HG03066 (cell line): ENCODE measurements around the gene CDV3.
"Not testable (repeated sequence)": the region's sequence is repeated elsewhere in the genome, so short reads cannot be mapped to it uniquely, and the experiment has no call there.

Source experiments
- ATAC-seq: cut with Tn5 transposase; IDR thresholded peaks from one replicate; pipeline ENCODE4 v1.9.1; 2021; ENCODE audit warnings: low read depth; ENCODE audit not compliant: unreplicated experiment

Gene CDV3

DNA sequence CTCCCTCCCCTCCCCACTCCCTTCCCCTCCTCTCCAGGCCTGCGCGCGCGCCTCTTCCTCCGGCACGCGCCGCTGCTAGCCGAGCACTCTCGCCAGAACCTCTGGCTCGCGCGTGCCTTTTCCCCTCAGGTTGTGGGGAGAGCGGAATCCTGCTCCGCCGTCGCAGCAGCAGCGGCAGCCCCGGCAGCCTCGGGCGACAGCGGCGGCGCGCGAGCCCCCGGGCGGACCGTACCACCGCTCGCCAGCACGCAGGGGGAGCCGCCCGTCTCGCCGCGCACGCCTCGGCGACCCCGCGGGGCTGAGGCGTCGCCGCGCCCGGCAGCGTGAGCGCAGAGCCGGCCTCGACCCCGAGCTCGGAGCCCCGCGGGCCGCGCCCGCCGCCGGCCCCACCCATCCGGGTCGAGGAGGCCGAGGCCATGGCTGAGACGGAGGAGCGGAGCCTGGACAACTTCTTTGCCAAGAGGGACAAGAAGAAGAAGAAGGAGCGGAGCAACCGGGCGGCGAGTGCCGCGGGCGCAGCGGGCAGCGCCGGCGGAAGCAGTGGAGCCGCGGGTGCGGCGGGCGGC, at the start of gene CDV3:
Gene CDV3, plus strand, starts transcription at position 58 of the 566 bp plus-strand sequence. Its CDS starts 359 bp downstream, at position 417.
- peak; percentile 16 for ATAC-seq

- ATAC-seq: not testable (repeated sequence)
These were observed 49.7 kb upstream of the CDV3 start for GRCh38 chr3:133523758-133524157.

- no peak for ATAC-seq
These were observed 48.1 kb upstream of the CDV3 start for GRCh38 chr3:133525435-133525834.

DNA sequence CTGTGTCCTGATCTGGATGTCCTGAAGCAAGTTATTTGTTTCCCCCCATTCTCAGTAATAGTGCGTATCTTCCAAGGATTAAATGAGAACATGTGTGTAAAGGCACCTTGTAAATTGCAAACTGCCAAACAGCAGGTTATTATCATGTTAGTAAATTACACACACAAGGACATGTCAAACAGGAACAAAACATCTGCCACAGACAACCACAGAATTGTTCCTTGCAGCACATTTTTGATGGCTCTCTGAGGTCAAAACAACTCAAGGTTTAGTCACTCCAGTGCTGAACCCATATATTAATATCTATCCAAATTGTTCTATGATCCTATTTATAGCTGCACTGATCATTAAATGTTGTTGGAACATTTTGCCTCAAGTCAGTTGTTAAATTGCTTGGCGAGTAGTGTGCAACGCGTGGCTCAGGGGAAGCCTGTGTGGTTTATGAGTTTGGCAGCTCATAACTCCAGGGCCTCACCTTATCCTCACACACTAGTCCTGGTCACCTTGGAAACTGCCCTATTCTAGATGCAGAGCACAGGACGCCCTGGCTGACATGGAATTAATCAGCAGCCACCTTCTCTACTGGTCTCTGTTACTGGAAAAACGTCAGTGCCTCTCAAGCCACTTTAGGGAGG, 46.3 kb upstream of the CDV3 start:
- ATAC-seq: no peak

- no peak for ATAC-seq
These were observed 43.7 kb upstream of the CDV3 start for GRCh38 chr3:133529809-133530208.

DNA sequence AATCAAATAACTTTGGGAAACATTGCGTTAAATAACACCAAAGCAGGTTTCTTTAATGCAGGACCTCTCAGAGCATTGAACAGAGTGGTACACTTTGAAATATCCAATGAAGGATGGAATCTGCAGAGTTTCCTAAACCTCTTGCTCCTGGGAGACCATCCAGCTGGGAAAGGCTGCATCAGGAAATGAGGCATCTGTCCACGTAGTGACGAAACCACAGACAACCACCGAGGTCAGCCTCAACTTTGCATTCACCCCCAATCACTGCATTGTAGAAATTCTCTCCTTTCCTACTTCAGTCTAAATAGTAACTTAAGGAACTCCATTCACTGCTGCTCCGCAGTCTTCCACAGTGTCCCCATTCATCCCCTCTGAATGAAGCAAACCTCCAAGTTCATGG, 41.5 kb upstream of the CDV3 start:
- no peak for ATAC-seq

GRCh38 chr3:133532951-133533350, 40.5 kb upstream of the CDV3 start:
- ATAC-seq: no peak

GRCh38 chr3:133535971-133536881, 37.3 kb upstream of the CDV3 start:
- ATAC-seq: no peak

- not testable (repeated sequence) for ATAC-seq
These were observed 36.4 kb upstream of the CDV3 start for GRCh38 chr3:133537131-133537530.

- no peak for ATAC-seq
These were observed 35.3 kb upstream of the CDV3 start for GRCh38 chr3:133538154-133538553.

GRCh38 chr3:133540896-133541674, 32.4 kb upstream of the CDV3 start:
- ATAC-seq: peak; percentile 71

GRCh38 chr3:133542871-133543270, 30.6 kb upstream of the CDV3 start:
- ATAC-seq: no peak

DNA sequence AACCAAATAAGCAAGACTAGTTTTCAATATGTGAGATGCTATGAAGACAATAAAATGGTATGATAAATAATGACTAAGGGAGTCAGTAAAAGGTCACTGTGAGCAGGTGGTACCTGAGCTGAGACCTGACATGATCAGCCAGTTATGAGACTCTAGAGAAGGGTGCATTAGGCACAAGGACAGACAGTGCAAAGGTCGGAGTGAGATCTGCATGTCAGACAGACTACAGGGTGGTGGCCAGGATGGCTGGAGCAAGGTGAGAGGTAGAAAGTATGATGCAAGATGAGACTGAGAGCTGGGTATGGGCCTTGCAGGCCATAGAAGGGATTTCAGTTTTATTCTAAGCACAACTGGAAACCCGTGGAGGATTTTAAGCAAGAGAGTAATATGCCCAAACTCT, 28.5 kb upstream of the CDV3 start:
- ATAC-seq: not testable (repeated sequence)

DNA sequence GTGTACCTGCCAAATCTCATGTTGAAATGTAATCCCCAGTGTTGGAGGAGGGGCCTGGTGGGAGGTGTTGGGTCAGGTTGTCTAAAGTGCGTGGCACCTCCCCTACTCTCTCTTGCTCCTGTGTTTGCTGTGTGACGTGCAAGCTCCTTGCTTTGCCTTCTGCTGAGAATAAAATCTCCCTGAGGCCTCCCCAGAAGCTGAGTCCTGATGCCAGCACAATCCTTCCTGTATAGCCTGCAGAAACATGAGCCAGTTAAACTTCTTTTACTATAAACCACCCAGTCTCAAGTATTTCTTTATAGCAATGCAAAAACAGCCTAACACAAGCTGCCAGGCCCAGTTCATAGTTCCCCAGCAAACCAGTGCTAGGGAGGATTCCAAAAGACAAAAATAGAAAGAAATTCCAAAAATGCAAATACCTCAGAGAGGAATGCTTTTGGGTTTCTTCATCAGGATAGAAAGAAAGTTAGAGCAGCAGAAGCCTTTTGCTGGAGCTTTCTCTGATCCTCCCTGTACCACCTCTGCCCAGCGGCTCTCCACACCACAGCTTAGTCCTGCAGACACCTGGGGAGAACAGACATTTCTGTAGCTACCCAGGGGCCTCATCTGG, 25.9 kb upstream of the CDV3 start:
- no peak for ATAC-seq

- no peak for ATAC-seq
These were observed 25.4 kb upstream of the CDV3 start for GRCh38 chr3:133548090-133548489.

- ATAC-seq: no peak
These were observed 23.9 kb upstream of the CDV3 start for GRCh38 chr3:133549565-133549964.

DNA sequence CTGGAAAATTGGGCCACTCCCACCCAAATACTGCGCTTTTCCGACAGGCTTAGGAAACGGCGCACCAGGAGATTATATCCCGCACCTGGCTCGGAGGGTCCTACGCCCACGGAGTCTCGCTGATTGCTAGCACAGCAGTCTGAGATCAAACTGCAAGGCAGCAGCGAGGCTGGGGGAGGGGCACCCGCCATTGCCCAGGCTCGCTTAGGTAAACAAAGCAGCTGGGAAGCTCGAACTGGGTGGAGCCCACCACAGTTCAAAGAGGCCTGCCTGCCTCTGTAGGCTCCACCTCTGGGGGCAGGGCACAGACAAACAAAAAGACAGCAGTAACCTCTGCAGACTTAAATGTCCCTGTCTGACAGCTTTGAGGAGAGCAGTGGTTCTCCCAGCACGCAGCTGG, 21.9 kb upstream of the CDV3 start:
- not testable (repeated sequence) for ATAC-seq

GRCh38 chr3:133561679-133562078, 11.8 kb upstream of the CDV3 start:
- no peak for ATAC-seq

- ATAC-seq: no peak
These were observed 11.1 kb upstream of the CDV3 start for GRCh38 chr3:133562376-133562775.

DNA sequence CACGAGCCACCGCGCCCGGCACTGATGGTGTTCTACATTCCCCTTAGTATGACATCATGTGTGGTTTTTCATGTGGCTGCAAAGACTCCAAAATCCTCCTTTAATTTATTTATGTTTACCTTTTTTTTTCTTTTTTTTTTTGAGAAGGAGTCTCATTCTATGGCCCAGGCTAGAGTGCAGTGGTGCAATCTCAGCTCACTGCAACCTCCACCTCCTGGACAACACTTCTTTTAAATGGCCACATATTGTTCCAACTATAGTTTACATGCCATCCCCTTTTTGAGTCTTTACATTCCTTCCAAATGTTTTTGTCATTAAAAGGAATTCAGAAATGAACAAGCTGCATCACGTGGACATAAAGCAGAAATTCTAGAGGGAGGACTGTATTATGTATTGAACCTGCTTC, 10.3 kb upstream of the CDV3 start:
- no peak for ATAC-seq
